ENCODE results near the gene JAML.

DNA sequence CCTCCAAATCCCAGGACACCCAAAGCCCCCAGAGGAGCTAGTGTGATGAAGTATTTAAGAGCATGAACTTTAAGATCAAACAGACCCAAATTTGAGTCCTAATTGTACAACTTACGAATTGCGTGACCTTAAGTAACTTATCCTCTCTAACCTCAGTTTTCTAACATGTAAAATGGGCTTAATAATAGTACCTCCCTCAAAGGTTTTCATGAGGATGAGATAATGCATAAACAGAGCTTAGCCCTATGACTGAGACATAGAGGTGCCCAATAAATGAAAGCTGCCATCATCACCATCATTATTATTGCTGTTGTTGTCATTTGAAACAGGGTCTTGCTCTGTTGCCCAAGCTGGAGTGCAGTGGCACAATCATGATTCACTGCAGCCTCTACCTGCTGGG is 57.6 kb downstream of the JAML start:
- TF ChIP-seq JUNB (CRISPR knock-in tag; conservative IDR thresholded peaks at IDR 0.05) (no peak), POLR2AphosphoS5 (IDR thresholded peaks at IDR 0.05; ENCODE audit: control insufficient read depth, insufficient read depth, low read depth, low read length) (no peak), KAT8 (IDR thresholded peaks at IDR 0.05; ENCODE audit: low read depth) (no peak), CTCF (IDR thresholded peaks at IDR 0.05 in 2 of 3, conservative IDR thresholded peaks at IDR 0.05 in 1 of 3; ENCODE audit: insufficient read depth in 2 of 3, low read depth in 1 of 3, low read length in 3 of 3) (no peak)
